Measurements from ENCODE around the gene MKRN2.

Gene MKRN2

GRCh38 chr3:12556314-12556689 is 585 bp upstream of the MKRN2 start:
- no peak for DNase-seq (ENCODE audit: low spot score)

DNA sequence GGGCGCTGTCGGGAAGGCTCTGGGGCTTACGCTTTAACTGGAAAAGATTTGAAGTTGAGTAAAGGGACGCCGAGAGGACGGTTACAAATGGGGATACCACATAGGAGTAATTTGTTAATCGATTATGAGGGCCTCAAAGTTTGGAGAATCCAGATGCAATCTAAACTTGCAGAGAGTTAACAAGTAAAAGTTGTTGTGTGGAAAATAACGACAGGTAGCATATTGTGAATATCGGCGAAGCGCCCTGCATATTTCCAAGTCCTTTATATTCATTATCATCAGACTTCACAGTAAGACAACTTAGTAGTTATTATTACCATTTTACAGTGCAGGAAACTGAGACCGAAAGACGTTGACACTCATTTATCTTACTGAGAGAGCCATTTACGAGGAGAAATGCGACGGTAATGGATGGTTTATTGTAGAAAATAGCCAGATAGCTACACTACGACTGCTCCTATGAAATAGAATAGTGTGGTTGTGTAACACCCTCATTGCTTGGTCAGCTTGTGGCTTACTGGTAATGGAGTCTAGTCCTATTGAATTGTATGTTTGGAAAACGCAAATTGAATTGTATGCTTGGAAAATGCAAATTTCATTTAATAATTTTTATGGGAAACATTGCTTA is 700 bp downstream of the MKRN2 start:
- peak; percentile 27 for DNase-seq (ENCODE audit: low spot score)

GRCh38 chr3:12558706-12559105 is 1.8 kb downstream of the MKRN2 start:
- no peak for DNase-seq (ENCODE audit: low spot score)

DNA sequence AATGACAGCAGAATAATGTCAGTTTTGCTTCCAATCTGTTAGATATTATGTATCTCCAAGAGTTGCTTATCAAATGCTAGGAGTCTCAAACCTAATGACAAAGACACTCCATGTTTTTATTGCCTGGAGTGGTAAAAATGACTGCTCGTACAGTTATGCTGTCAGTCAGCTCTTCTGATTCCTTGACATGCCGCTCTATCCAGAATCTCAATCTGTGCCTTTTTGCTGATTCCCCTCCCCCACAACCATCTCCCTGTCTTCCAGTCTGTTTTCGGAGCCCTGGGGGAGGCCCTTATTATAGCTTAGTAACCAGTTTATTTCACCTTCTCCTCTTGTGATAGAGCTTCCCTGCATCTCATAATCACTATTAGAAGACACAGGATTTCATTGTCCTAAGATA is 2.6 kb downstream of the MKRN2 start:
- DNase-seq (ENCODE audit: low spot score) = no peak

DNA sequence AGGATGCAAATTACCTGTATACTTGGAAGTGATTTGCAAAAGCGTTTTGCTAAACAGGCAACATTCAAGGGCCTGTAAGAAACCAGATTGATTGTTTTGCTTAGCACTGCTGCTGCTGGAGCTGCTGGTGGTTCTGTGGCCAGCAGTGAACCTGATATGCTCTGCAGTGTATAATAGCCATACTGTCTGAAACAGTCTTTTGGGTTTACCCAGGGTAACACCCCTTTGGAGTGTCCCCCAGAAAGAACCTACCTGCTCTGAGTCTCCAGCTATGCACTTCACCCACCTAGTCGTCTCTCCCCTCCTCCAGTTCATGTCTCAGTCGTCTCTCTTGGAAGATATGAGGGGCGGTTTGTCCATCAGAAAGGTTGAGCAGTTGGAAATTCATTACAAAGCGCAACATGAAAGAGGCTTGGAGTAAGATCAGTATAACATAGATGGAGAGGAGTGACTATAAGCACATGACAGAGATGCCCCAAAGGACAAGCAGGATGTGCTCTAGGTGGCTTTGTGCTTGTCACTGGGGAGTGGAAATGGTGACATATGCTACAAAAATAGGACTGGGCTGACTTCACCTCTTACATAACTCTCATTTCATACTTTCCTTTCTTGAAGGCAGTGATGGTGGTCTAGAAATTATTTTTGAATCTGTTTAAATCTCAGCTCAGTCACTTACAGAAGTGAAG is 3.8 kb downstream of the MKRN2 start:
- no peak for DNase-seq (ENCODE audit: low spot score)

DNA sequence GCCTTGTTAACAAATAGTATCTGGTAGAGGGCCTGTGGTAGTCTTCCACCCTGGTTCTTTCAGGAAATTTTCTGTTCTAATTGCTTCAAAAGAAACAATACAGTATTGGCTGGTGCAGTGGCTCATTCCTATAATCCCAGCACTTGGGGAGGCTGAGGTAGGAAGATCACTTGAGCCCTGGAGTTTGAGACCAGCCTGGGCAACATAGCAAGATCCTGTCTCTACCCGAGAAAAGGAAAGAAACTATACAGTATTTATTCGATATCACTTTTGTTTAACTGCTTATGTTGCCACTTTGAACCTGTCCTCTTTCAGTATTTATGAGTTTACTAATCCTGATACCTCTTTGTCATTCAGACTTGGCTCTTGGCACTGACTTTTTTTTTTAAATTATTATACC is 4.5 kb downstream of the MKRN2 start:
- DNase-seq (ENCODE audit: low spot score) = no peak

- DNase-seq (ENCODE audit: low spot score) = no peak
Measured at GRCh38 chr3:12562451-12562850, 5.6 kb downstream of the MKRN2 start.

DNA sequence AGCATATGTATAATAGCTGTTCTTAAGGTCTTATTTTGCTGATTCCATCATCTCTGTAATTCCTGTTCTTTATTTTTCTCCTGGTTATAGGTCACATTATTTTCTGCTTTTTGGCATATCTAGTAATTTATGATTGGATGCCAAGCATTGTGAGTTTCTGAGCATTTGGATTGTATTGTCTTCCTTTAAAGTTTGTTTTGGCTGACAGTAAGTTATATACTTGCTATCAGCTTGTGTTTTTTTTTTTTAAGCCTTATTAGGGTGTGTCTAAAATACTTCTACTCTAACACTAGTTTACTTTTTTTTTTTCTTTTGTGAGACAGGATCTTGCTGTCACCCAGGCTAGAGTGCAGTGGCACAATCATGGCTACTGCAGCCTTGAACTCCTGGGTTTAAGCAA is 10.1 kb downstream of the MKRN2 start:
- no peak for DNase-seq (ENCODE audit: low spot score)

GRCh38 chr3:12568747-12569146 is 11.9 kb downstream of the MKRN2 start:
- DNase-seq (ENCODE audit: low spot score) = no peak

- DNase-seq (ENCODE audit: low spot score) = no peak
Measured at GRCh38 chr3:12569836-12570235, 12.9 kb downstream of the MKRN2 start.

DNA sequence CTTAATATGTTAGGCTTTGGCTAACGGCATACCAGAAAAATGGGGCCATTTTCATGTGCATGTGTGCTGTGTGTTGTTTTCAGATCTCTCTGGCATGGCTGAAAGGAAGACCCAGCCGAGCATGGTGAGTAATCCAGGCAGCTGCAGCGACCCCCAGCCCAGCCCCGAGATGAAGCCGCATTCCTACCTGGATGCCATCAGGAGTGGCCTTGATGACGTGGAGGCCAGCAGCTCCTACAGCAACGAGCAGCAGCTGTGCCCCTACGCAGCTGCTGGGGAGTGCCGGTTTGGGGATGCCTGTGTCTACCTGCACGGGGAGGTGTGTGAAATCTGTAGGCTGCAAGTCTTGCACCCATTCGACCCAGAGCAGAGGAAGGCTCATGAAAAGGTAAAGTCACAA is 15.1 kb downstream of the MKRN2 start:
- no peak for DNase-seq (ENCODE audit: low spot score)

DNA sequence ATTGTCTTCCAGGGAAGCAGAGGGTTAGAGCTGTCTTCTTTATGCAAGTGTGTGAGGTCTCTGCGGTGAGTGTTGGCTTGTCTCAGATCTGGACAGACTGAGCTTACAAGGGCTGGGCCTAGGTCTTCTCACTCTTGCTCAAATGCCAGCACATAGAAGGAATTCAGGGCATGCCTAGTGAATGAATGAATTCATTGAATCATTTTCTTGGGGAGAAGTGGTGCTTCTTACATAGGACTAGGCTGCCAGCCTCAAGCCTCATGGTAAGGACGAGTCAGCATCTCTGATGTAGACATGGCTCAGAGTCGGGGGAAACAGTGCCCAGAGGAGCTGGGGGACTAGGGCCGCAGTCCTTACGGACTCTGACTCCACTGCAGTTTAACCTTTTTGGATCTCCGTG is 17.2 kb downstream of the MKRN2 start:
- no peak for DNase-seq (ENCODE audit: low spot score)

GRCh38 chr3:12574661-12575060 is 17.8 kb downstream of the MKRN2 start:
- DNase-seq (ENCODE audit: low spot score) = no peak

GRCh38 chr3:12577379-12577778 is 20.5 kb downstream of the MKRN2 start:
- no peak for DNase-seq (ENCODE audit: low spot score)

DNA sequence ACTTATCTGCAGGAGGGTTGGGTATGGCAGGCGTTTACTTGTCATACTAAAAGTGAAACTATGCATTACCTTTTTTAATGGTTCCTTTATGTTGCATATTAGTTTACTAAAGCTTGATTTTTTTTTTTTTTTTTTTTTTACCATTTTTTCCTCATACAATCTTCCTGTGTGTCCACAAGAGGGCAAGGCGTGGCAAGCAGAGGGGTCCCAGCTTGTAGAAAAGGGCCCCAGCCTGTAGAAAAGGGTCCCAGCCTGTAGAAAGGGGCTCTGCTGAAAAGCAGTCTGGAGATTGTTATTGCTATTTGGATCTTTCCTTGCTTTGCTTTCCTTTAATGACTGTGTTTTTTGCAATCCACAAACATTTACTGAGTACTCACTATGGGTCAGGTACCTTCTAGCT is 21.9 kb downstream of the MKRN2 start:
- DNase-seq (ENCODE audit: low spot score) = no peak

- DNase-seq (ENCODE audit: low spot score) = no peak
Measured at GRCh38 chr3:12579456-12579855, 22.6 kb downstream of the MKRN2 start.

GRCh38 chr3:12579905-12580304 is 23.0 kb downstream of the MKRN2 start:
- peak; percentile 34 for DNase-seq (ENCODE audit: low spot score)

GRCh38 chr3:12582730-12583129 is 25.8 kb downstream of the MKRN2 start:
- DNase-seq (ENCODE audit: low spot score) = no peak

DNA sequence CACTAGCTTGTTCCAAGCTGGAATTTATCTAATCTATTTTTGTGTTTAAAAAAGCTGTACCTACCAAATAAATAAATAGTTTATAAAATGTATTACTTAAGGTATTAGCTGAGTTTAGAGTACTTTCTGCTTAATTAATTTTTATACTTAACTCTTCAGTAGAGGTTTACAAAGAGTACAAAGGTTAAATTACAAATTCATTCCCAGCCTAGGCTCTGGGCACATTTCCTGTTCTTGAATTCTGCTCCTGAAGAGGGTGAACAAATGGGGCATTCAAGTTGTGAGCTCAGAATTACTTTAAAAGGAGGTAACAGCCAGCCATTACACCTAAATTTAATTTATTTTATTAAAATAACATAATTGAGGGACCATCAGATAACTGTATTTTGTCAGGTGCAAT is 26.4 kb downstream of the MKRN2 start:
- no peak for DNase-seq (ENCODE audit: low spot score)

DNA sequence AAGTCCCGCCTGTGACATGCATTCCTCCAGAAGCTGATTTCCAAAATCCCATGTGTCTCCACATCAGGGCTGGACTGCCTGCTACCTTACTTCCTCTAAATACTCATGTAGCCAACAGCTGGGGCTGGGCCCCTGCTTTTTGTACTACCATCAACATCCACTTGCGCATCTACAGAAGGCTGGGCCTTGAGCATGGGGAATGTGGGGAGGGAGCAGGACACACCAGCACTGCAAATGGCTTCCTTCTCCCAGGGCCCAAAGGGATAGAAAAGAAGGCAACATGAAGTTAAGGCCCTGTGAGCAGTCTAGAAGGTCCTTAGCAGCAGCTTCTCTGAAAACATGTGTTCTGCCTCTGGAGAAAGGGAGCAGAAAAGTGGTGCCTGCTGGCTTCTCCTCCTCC is 27.2 kb downstream of the MKRN2 start:
- DNase-seq (ENCODE audit: low spot score) = no peak

GRCh38 chr3:12585181-12585580 is 28.3 kb downstream of the MKRN2 start:
- DNase-seq (ENCODE audit: low spot score) = no peak

DNA sequence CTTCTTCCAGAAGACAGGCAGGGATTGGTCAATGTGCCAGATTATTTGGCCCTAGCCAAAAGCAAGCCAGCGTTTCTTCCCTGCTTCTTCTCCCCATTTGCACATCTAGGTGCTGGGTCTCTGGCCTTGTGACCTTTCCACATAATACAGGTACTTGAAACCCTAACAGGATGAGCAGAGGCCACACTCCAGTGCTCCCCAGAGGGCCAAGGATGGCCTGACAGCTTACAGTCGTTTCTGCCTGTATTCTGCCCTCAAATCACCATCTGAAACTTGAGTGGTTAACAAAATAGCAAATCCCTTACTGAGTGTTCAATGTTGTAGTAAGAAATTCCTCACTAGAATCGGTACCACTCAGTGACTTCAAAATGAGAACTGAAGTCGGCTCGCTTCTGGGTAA is 29.1 kb downstream of the MKRN2 start:
- no peak for DNase-seq (ENCODE audit: low spot score)

DNA sequence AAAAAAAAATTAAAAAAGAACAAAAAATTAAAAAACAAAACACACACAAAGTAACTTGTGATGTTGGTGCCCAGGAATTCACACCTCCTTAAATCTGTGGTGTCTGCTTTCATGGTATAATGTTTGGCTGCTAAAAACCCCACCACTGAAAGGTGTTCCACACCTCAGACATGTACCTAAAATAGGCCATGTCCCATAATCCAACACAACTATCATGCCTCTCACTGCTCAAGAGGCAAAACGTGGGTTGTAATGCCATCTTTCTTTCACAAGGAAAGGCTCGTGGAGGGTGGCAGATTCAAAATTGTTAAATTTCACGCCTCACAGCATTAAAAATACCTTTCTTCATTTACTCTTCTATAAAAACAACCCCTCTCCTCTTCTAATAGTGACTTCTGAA is 29.5 kb downstream of the MKRN2 start:
- DNase-seq (ENCODE audit: low spot score) = no peak
